ENCODE data around the gene KIF2A. TPM values are rescaled to one million over a fixed set of nuclear protein-coding genes. Genes with fewer than 3 reads are reported as not detected.

The KIF2A gene
- total and polyA plus RNA-seq, 2 donors (not counting 3 experiments of a cell fraction or from before 2014, with no cell fraction given): 17.1 to 65.1 TPM

DNA sequence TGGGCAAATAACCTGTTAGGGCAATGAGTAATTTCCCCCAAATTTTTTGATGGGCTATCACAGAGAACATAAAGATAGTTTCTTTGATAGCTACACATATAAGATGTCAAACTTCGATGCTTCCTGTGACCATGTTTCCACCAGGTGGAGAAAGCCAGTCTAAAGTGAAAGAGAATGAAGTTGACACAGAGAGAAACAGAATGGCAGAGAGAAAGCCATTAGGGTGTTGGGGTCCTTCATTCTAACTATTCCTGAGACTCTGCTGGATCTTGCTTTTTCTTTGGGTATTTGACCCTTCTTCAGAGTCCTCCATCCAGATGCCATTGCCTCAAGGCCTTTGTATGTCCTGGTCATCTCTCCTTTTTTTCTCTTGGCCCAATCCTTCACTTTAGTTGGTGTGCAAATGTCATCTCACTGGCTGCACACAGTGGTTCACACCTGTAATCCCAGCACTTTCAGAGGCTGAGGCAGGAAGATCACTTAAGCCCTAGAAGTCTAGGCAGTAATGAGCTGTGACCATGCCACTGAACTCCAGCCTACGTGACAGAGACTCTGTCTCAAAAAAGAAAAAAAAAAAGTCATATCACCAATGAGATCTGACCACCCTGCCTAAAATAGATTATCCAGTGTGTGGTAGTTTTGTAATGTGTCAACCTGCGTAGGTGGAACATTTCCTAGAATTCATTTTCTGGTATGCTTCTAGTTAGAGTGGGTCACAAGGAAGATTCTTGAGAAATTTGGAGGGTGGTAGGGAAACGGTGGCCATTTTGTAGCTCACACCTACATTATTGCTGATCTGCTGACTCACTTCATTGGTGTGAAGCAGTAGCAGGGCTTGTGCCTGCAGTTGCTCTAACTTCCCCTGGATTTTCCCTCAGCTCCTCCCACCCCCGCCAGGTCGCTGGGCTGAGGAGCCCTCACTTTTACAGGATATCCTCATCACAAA lies 20.8 kb upstream of the KIF2A start:
- CTCF ChIA-PET: no interaction called here
- DNase-seq (ENCODE audit: low read depth, low spot score): no peak
- Histone ChIP-seq H2AFZ (ENCODE audit: low read depth, low read length) (no peak overlapping the region), H3K4me3 (replicated peaks in 1 of 3; ENCODE audit: insufficient read depth in 1 of 3, low read depth in 1 of 3, low read length in 3 of 3) (no peak overlapping the region), H3K4me1 (ENCODE audit: control insufficient read depth, extremely low read depth, insufficient read depth, low read length) (no peaks in the 10 kb centered on the region), H3K36me3 (ENCODE audit: control insufficient read depth in 2 of 2, extremely low read depth in 1 of 2, insufficient read depth in 2 of 2, low read length in 2 of 2) (no peaks in the 10 kb centered on the region), H3K4me2 (ENCODE audit: insufficient read depth, low read length) (no peak overlapping the region), H3K27ac (ENCODE audit: insufficient read depth, low read depth, low read length) (no peak overlapping the region), H4K20me1 (replicated peaks; ENCODE audit: control insufficient read depth, extremely low read depth, insufficient read depth, low read length) (no peaks in the 10 kb centered on the region), H3K9ac (replicated peaks; ENCODE audit: extremely low read depth, insufficient read depth, low read length) (no peak overlapping the region), H3K79me2 (ENCODE audit: control insufficient read depth, insufficient read depth, low read length) (no peaks in the 10 kb centered on the region), H3K9me3 (replicated peaks; ENCODE audit: control insufficient read depth, insufficient read depth, low read length) (no peaks in the 10 kb centered on the region), H3K9me1 (replicated peaks; ENCODE audit: control insufficient read depth, extremely low read depth, insufficient read depth, low read length) (no peaks in the 10 kb centered on the region), H3K27me3 (ENCODE audit: control insufficient read depth in 2 of 2, insufficient read depth in 2 of 2, low read length in 2 of 2) (peaks cover 0 to 4% of the 10 kb centered on the region in 2 experiments)
- POLR2A ChIA-PET: no interaction called here
- no TSS peak for BruUV-seq (replicated peaks)
- intact Hi-C loops (cut with micrococcal nuclease) (no loop called here), dilution Hi-C loops (cut with MboI; ENCODE audit: extremely low pct_ligation_motif_present, low sequenced_read_pairs) (no loop called here)
- no peak for FAIRE-seq
- TF ChIP-seq POLR2AphosphoS5 (IDR thresholded peaks at IDR 0.05; ENCODE audit: insufficient read depth, low read depth, low read length) (no peak), POLR2A (IDR thresholded peaks at IDR 0.05; ENCODE audit: low read depth, low read length) (no peak), GATA2 (IDR thresholded peaks at IDR 0.05; ENCODE audit: insufficient read depth, insufficient read length, low read depth, low read length) (no peak)
- TF ChIP-seq, protein P1, sequence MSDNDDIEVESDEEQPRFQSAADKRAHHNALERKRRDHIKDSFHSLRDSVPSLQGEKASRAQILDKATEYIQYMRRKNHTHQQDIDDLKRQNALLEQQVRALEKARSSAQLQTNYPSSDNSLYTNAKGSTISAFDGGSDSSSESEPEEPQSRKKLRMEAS (IDR thresholded peaks at IDR 0.05; ENCODE audit: insufficient read depth, insufficient read length): no peak

DNA sequence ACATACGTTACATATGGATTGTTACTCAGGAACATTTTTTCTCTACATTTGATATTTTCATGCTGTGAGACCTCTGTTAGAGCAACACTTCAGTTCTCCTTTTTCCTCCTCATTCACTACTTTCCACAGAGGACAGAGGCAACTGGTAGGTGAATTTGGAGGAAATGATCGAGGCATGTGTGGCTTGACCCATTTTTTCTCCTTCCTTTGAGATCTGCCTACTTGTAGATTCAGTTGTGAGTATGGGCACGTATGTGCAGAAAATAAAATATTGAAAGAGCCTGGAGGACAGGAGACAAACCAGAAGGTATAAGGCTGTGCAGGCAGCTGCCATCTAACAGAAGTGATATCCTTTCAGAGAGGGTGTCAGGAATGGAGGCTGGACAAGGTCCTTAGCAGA lies 19.2 kb upstream of the KIF2A start:
- H3K27me3 ChIP-seq (ENCODE audit: control insufficient read depth in 2 of 2, insufficient read depth in 2 of 2, low read length in 2 of 2): peaks cover 0 to 4% of the 10 kb centered on the region in 2 experiments
- dilution Hi-C loops (cut with MboI; ENCODE audit: extremely low pct_ligation_motif_present, low sequenced_read_pairs): no loop called here
- H3K9me3 ChIP-seq (replicated peaks; ENCODE audit: control insufficient read depth, insufficient read depth, low read length): no peaks in the 10 kb centered on the region
- no peak overlapping the region for H2AFZ ChIP-seq (ENCODE audit: low read depth, low read length)
- ChIA-PET POLR2A (no interaction called here), CTCF (no interaction called here)
- no peaks in the 10 kb centered on the region for H4K20me1 ChIP-seq (replicated peaks; ENCODE audit: control insufficient read depth, extremely low read depth, insufficient read depth, low read length)
- DNase-seq (ENCODE audit: low read depth, low spot score) (no peak), FAIRE-seq (no peak)
- no peak overlapping the region for H3K4me3 ChIP-seq (replicated peaks in 1 of 3; ENCODE audit: insufficient read depth in 1 of 3, low read depth in 1 of 3, low read length in 3 of 3)
- no peak overlapping the region for H3K27ac ChIP-seq (ENCODE audit: insufficient read depth, low read depth, low read length)
- no peaks in the 10 kb centered on the region for H3K4me1 ChIP-seq (ENCODE audit: control insufficient read depth, extremely low read depth, insufficient read depth, low read length)
- no peaks in the 10 kb centered on the region for H3K79me2 ChIP-seq (ENCODE audit: control insufficient read depth, insufficient read depth, low read length)
- intact Hi-C loops (cut with micrococcal nuclease): no loop called here
- H3K9me1 ChIP-seq (replicated peaks; ENCODE audit: control insufficient read depth, extremely low read depth, insufficient read depth, low read length): no peaks in the 10 kb centered on the region
- BruUV-seq (replicated peaks): no TSS peak
- no peak overlapping the region for H3K4me2 ChIP-seq (ENCODE audit: insufficient read depth, low read length)
- no peak for TF ChIP-seq MYC (IDR thresholded peaks at IDR 0.05; ENCODE audit: low read depth, low read length)
- H3K9ac ChIP-seq (replicated peaks; ENCODE audit: extremely low read depth, insufficient read depth, low read length): no peak overlapping the region
- no peaks in the 10 kb centered on the region for H3K36me3 ChIP-seq (ENCODE audit: control insufficient read depth in 2 of 2, extremely low read depth in 1 of 2, insufficient read depth in 2 of 2, low read length in 2 of 2)

Measured in endothelial cell of umbilical vein (primary cell).